NCI-H345 treated with DMSO at 0.1 percent for 48 hours (cell line): ENCODE data around the gene LKAAEAR1.

Experiments
- DNase-seq: peaks from one replicate; lab custom pipeline; 2025; ENCODE audit not compliant: unreplicated experiment; lab: John Stamatoyannopoulos, UW

LKAAEAR1 gene

GRCh38 chr20:64052987-64053840, 31.0 kb downstream of the LKAAEAR1 start:
- no peak for DNase-seq

GRCh38 chr20:64052326-64052722, 31.9 kb downstream of the LKAAEAR1 start:
- DNase-seq, result no peak

- DNase-seq, result no peak
These were observed 32.5 kb downstream of the LKAAEAR1 start for GRCh38 chr20:64051561-64052325.

GRCh38 chr20:64051033-64051452, 33.2 kb downstream of the LKAAEAR1 start:
- no peak for DNase-seq

GRCh38 chr20:64050261-64051032, 33.8 kb downstream of the LKAAEAR1 start:
- no peak for DNase-seq

- no peak for DNase-seq
These were observed 34.3 kb downstream of the LKAAEAR1 start for GRCh38 chr20:64049878-64050260.

GRCh38 chr20:64049060-64049877, 34.9 kb downstream of the LKAAEAR1 start, which contains the start of gene SOX18:
Gene SOX18, minus strand, starts transcription at chr20:64049639. Its CDS starts 123 bp downstream, at chr20:64049516.
- no peak for DNase-seq

GRCh38 chr20:64048402-64049044, 35.7 kb downstream of the LKAAEAR1 start:
- no peak for DNase-seq

- no peak for DNase-seq
These were observed 36.2 kb downstream of the LKAAEAR1 start for GRCh38 chr20:64047968-64048401.

GRCh38 chr20:64047046-64047389, 37.2 kb downstream of the LKAAEAR1 start:
- DNase-seq, result no peak

- no peak for DNase-seq
These were observed 38.7 kb downstream of the LKAAEAR1 start for GRCh38 chr20:64045346-64046011.

- no peak for DNase-seq
These were observed 39.5 kb downstream of the LKAAEAR1 start for GRCh38 chr20:64044484-64045247.

- no peak for DNase-seq
These were observed 40.4 kb downstream of the LKAAEAR1 start for GRCh38 chr20:64043768-64044167.

- DNase-seq, result no peak
These were observed 42.0 kb downstream of the LKAAEAR1 start for GRCh38 chr20:64042054-64042781.

GRCh38 chr20:64041781-64042053, 42.5 kb downstream of the LKAAEAR1 start:
- no peak for DNase-seq

- no peak for DNase-seq
These were observed 43.0 kb downstream of the LKAAEAR1 start for GRCh38 chr20:64041040-64041780.

GRCh38 chr20:64040231-64041039, 43.8 kb downstream of the LKAAEAR1 start:
- no peak for DNase-seq
